GM18873 (cell line): ENCODE measurements around the gene TSC2.
"Not testable (repeated sequence)": the region's sequence is repeated elsewhere in the genome, so short reads cannot be mapped to it uniquely, and the experiment has no call there.

Experiments
- ATAC-seq: cut with Tn5 transposase; IDR thresholded peaks from one replicate; pipeline ENCODE4 v1.9.1; 2021; ENCODE audit warnings: mild to moderate bottlenecking, moderate library complexity, moderate number of reproducible peaks; ENCODE audit not compliant: unreplicated experiment, low FRiP score

TSC2 gene

DNA sequence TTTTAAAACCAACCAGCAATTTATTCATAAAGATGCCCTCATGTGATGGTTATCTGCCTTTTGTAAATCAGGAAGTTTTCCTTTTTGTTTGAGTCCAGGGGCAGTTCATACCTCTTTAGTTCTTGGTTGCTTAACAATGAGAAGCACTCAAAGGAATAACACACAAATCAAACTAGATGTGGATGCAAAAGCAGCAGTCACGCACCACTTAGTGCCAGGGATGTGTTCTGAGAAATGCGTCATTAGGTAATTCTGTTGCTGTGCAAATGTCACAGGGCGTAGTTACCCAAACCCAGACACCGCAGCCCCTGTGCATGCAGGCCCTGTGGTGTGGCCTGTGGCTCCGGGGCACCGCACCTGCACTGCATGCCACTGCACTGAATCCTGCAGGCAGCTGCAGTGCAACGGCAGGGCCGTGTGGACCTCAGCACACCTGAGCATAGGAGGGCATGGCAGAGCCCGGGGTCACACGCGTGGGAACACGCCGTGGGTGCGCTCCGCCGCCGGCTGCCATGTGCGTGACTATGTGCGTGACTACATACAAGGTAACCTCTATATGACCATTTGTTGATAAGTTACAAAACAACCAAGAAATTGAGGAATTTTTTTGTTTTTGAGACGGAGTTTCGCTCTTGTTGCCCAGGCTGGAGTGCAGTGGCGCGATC lies 48.3 kb downstream of the TSC2 start:
- no peak for ATAC-seq

DNA sequence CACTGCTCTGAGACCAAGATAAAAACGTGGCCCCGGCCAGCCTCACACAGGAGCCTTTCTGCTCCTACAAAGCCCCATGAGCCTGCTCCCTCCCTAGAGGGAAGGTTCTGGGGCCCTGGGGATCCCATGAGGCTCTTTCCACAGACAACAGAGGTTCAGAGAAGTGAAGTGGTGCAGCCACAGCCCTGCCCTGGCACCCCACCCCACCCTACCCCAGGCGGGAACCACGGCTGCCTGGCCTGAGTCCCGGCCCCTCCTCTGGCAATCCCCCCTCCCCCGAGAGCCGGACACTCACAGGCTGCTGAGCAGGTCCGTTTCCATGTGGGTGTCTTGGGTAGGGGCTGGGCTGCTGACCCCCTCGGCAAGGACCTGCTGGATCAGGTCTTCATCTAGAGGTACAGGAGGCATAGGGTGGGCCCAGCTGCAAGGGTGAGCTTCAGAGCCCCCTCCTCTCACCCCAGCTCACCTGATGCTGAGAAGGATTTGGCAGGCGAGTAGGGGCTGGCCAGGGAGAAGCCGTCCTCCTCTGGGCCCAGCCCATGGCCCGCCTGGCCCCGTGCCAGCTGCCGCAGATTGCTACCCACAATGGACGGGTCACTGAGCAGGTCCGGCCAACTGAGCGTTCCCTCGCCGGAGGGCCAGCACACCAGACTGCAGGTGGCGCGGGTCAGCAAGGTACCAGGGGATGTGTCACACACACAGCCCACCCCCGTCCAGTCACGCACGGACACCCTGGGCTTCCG lies 49.2 kb downstream of the TSC2 start:
- ATAC-seq: no peak

- not testable (repeated sequence) for ATAC-seq
Measured at GRCh38 chr16:2097689-2098088, 49.9 kb downstream of the TSC2 start.

DNA sequence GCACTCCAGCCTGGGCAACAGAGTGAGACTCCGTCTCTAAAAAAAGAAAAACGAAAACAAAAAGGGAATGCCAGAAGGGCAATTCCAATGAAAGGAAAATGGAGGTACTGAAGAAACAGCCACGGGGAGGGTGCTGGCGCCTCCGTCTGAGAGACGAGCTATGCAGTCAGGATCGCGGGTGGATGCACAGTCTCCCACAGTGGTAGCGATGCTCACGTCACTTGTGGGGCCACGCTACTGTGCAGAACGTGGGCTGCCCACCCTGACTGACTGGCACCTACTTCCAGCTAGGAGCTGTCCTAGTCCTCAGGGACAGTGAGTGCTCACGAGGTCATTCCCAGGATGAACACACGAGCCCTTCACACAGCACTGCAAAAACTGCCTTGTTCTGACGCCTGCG lies 53.8 kb downstream of the TSC2 start:
- not testable (repeated sequence) for ATAC-seq

- no peak for ATAC-seq
Measured at GRCh38 chr16:2102471-2102870, 54.7 kb downstream of the TSC2 start.

DNA sequence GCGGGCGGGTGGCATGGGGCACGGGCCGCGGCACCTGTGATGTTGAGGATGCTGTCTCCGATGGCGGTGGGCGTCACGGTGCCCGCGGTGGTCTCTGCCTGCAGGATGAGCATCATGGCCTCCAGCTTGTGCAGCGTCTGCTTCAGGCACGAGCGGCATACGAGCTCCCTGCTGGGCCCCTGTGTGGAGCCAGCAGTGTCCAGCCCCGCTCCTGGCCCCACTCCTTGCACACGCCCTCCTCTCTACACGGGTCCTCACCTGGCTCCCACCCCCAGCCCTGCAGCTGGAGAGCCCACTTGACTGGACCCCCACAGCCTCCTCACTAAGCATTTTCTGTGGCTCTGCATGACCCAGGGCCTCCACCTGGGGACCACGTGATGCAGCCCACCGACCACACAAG lies 56.7 kb downstream of the TSC2 start:
- not testable (repeated sequence) for ATAC-seq

DNA sequence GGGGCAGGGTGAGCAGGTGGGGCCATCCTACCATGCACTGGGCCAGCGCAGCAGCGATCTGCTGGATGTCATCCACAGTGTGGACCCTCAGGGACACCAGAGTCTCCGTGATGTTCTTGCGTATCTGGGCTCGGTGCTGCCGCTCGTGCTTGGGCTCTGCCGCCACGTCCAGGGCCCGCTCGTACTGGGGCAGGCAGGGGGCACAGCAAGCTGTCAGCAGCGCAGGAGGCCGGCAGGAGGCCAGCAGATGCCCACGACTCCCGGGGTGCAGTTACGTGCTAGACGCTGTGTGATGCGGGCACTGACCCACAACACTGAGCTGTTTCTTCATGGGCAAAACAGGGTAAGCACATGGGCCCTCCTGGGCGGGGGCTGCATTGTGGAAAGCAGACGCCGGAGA lies 57.5 kb downstream of the TSC2 start:
- not testable (repeated sequence) for ATAC-seq

DNA sequence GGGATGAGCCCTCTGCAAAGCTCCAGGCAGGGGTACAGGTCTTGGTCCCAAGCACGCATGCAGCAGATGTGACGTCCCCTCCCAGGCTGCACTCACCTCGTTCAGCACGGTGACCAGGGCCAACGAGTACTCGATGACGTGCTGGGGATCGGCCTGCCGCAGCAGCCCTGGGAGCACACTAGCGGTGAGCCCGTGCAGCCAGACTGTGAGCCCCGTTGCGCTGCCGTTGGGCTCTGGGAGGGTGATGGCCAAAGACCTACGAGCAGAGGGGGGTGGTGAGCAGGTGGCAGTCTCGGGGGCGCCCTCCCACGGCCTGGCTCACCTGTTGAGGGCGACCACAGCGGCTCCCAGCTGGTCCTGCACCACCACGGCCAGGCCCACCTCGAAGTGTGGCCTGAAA lies 58.0 kb downstream of the TSC2 start:
- not testable (repeated sequence) for ATAC-seq

DNA sequence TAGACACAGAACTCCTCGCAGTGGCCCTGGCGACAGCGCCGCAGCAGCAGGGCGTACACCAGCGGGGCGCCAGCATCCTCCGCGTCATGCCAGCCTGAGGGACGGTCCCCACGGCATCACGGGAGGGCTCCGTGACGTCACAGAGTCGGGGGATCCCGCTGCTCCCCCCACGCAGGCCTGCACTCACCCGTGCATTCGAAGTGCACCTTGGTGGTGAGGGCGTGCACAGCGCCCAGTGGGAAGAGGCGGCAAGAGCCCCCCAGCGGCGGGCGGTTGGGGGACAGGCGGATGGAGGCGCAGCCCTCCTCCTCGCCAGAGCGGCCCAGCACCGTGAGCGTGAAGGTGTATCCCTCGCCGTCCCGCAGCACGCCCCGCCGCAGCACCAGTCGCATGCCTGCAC lies 58.4 kb downstream of the TSC2 start:
- not testable (repeated sequence) for ATAC-seq

GRCh38 chr16:2107121-2107790 lies 59.5 kb downstream of the TSC2 start:
- ATAC-seq: not testable (repeated sequence)

DNA sequence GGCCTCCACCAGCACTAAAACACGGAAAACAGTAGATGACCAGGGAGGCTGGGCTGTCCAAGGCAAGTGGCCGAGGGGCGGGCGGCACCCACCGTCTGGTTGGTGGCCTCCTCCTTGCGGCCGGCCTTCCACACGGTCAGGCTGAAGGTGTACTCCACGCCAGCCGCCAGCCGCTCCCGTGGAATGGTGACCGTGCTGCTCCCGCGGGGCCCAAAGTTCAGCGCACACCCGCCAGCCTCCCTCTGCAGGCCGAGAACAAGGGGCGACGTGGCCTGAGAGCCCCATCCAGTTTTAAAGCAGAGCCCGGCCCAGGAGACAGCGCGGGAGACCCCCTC lies 60.0 kb downstream of the TSC2 start:
- not testable (repeated sequence) for ATAC-seq

DNA sequence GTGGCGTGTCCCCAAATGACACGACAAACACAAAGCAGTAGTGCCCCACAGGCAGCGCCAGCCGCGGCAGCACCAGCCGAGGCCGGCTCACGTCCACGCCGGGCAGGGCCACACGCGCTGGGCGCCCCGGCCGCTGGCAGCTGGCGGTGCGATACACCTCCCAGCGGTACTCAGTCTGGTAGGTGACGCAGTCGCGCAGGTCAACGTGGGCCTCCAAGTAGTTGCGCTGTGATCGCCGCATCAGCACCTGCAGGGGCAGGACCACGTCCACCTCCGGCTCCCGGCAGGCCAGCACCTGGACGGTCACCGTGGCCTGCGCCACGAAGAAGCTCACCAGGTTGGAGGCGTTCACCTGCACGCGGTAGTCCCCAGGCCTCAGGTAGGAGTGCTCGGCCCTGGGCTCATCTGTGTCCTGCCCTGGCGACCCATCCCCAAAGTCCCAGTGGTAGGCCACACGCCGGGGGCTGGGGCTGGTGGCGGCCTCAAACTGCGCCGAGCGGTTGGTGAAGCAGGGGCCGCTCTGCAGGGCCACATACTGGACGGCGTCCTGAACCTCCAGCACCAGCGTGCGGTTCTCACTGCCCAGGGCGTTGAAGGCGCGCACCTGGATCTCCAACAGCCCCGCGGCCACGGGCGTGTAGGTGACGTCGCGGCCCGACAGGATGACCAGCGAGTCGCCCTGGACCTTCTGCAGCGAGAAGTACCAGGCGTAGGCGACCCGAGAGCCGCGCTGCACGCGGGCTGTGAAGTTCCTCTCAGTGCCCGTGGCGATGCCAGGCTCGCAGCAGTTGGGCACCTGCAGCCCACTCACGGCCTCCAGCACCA lies 60.9 kb downstream of the TSC2 start:
- not testable (repeated sequence) for ATAC-seq

DNA sequence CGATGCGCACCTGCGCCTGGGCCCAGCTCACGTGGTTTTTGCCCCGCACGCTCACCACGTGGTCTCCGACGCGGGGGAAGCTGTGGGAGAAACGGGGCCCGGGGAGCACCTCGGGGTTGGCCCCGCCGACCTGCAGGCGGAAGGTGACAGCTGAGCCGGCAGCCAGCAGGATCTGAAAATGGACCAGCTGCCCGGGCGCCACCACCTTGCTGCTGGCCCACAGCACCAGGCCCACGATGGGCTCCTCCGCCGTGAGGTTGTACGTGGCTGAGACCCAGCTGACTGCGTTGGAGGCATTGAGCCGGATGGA lies 61.4 kb downstream of the TSC2 start:
- not testable (repeated sequence) for ATAC-seq

- not testable (repeated sequence) for ATAC-seq
Measured at GRCh38 chr16:2109872-2110271, 62.1 kb downstream of the TSC2 start.

- not testable (repeated sequence) for ATAC-seq
Measured at GRCh38 chr16:2110332-2111008, 62.7 kb downstream of the TSC2 start.

- ATAC-seq: not testable (repeated sequence)
Measured at GRCh38 chr16:2111009-2111353, 63.2 kb downstream of the TSC2 start.

- not testable (repeated sequence) for ATAC-seq
Measured at GRCh38 chr16:2111412-2112335, 63.9 kb downstream of the TSC2 start.

- ATAC-seq: not testable (repeated sequence)
Measured at GRCh38 chr16:2112539-2113106, 64.8 kb downstream of the TSC2 start.

DNA sequence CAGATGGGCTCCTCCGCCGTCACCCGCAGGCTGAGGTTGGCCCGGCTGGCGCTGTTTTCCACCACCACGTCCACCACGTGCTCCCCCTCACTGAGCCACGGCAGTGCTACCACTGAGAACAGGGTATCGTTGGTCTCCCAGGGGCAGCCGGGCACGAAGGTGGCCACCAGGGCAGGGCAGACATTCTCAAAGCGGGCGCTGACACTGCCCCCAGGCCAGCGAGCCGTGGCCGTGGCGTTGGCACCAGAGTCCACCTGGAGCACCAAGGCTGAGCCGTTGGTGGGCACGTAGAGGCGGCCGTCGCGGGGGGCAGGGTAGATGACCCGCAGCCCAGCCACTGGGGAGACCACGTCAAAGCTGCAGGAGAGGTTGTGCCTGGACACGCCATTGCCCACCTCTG lies 66.4 kb downstream of the TSC2 start:
- ATAC-seq: not testable (repeated sequence)
